ENCODE results near the gene DMKN. TPM values are rescaled to one million over a fixed set of nuclear protein-coding genes. Genes with fewer than 3 reads are reported as not detected.

The DMKN gene
- total and polyA plus RNA-seq, 2 of the 8 experiments (the other 6 are each of a cell fraction or from before 2014, with no cell fraction given) = 290 to 330 TPM

- TF ChIP-seq SUZ12 (IDR thresholded peaks at IDR 0.05; ENCODE audit: low read length) = no peak
- no peak for TF ChIP-seq RNF2 (IDR thresholded peaks at IDR 0.05; ENCODE audit: borderline replicate concordance, low read depth, low read length, missing control alignments, poor library complexity, severe bottlenecking)
- no peak for TF ChIP-seq PHF8 (conservative IDR thresholded peaks at IDR 0.05; ENCODE audit: low read depth, low read length)
- TF ChIP-seq SIN3A (conservative IDR thresholded peaks at IDR 0.05 in 1 of 2, IDR thresholded peaks at IDR 0.05 in 1 of 2; ENCODE audit: low read depth in 1 of 2, low read length in 2 of 2) = no peak
- no peak for TF ChIP-seq TAF1 (IDR thresholded peaks at IDR 0.05; ENCODE audit: low read depth, low read length)
- TF ChIP-seq CTCF (IDR thresholded peaks at IDR 0.05; ENCODE audit: control extremely low read depth in 1 of 3, insufficient read depth in 1 of 3, low read depth in 1 of 3, low read length in 3 of 3) = no peak
- no peak for TF ChIP-seq JUND (IDR thresholded peaks at IDR 0.05; ENCODE audit: low read length)
These were observed 11.8 kb downstream of the DMKN start (continued) for GRCh38 chr19:35501684-35502083.

Measured in H1 (cell line).